Dermis microvascular lymphatic vessel endothelial cell (primary cell): ENCODE results near the gene VCP. TPM values are rescaled to one million over a fixed set of nuclear protein-coding genes. Genes with fewer than 3 reads are reported as not detected.

Experiments
- DNase-seq, 2 donors: peaks; one replicate each; pipeline versions ENCODE4 v3.0.0 to v3.0.0-alpha.2; 2010; ENCODE audit warnings: low read depth in 2 of 2
- total RNA-seq: library from RNA; depleted of rRNA; stranded (reverse); fragments of >200 nt; gene quantifications from 2 replicates; pipeline ENCODE4 v1.2.1, GENCODE V29; 2014

VCP gene
- total RNA-seq, result 509 and 563 TPM in 2 replicates

- peak; percentile 97 to 99 for DNase-seq
These were observed at the start of gene VCP for GRCh38 chr9:35072461-35073278. TSS of gene VCP (minus strand) at chr9:35072625. CDS start at chr9:35072353, 272 bp downstream.

DNA sequence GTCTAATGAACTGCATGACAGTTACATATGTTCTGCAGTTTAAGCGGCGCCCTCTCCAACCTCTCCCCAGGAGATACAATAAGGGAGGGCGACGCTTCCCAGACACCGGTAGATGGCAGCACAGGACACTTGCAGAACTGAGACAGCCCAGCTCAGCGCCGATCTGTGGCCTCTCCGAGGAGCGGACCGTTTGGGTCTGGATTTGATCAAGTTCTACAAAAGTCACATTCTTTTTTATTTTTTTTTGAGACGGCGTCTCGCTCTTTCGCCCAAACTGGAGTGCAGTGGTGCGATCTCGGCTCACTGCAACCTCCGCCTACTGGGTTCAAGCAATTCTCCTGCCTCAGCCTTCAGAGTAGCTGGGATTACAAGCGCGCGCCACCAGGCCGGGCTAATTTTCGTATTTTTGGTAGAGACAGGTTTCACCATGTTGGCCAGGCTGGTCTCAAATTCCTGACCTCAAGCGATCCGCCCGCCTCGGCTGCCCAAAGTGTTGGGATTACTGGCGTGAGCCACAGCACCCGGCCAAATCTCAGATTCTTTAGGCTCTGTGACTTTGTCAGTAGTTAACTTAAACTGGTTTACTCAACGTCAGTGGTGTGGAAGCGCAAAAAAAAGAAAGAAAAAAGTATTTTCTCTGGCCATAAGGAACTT, 44.6 kb upstream of the VCP start:
- peak; percentile 80 to 93 for DNase-seq

GRCh38 chr9:35116539-35116897, 44.1 kb upstream of the VCP start:
- no peak for DNase-seq

DNA sequence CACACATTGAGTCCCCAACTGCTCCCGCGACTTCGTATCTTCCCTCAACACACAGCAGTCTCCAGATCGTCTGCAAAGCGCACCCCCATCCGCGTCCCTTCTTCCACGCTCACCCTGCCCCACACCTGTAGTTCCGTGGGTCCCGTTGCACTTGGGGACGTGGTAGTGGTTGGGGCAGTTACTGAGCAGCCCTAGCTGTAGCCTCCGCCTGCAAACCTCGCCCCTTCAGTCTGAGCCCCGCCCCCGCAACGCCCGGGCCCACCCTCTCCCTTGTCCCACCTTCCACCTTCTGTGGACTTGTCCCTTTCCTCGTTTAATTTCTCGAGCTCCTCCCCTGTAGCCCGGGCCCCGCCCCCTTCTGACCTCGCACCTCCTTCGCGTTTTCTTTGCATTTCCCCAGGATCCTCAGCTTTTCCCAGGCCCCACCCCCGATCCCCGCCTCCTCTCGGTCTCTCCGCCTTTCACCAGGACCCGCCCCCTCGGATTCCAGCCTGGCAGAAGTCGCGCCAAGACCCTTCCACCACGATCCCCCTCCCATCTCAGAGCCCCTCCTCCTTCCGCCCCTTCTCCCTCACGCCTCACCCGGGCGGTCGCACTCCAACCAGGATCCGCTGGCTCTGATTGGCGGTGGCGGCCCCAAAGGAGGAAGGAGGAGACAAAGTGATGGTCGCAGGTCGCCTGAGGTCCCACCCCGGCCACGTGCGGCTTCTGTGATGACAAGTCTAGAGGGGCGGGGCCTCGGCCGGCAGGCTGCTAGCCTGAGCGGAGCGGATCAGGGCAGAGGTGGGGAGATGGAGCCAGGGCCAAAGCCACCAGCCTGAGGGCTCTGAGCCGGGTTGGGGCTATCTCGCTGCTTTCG, 43.5 kb upstream of the VCP start, which contains the start of gene ATOSB:
Gene ATOSB (minus strand): TSS at position 183 of the 859 bp plus-strand sequence. CDS start 7,588 bp downstream, outside the sequence.
- peak; percentile 81 to 96 for DNase-seq

GRCh38 chr9:35114840-35115628, 42.6 kb upstream of the VCP start:
- peak in 1 of 2 donors; percentile 53 for DNase-seq

GRCh38 chr9:35114113-35114839, 41.9 kb upstream of the VCP start:
- DNase-seq, result peak in 1 of 2 donors; percentile 91

- DNase-seq, result peak in 1 of 2 donors; percentile 60
These were observed 40.0 kb upstream of the VCP start for GRCh38 chr9:35112257-35113020.

GRCh38 chr9:35111001-35111933, 38.8 kb upstream of the VCP start:
- DNase-seq, result peak; percentile 97 to 99

DNA sequence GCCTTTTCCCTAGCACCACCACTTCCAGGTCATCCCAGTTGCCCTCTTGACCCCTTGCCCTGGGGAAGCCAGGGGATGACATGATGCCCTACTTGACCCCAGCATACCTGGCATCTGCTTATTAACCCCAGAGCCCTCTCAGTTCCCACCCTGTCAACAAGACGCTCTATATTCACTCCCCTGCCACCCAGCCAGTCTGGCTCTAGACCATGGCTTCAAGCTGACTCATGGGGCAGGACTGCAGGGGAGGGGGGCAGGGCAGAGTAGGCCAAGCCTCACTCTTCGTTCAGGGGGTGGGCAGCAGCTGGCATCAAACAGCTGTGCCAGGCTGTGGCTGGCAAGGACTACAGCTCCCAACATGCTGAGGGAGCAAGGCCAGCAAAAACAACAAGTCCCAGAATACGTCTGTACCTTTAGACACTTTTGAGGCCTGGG, 37.9 kb upstream of the VCP start:
- peak in 1 of 2 donors; percentile 81 for DNase-seq

DNA sequence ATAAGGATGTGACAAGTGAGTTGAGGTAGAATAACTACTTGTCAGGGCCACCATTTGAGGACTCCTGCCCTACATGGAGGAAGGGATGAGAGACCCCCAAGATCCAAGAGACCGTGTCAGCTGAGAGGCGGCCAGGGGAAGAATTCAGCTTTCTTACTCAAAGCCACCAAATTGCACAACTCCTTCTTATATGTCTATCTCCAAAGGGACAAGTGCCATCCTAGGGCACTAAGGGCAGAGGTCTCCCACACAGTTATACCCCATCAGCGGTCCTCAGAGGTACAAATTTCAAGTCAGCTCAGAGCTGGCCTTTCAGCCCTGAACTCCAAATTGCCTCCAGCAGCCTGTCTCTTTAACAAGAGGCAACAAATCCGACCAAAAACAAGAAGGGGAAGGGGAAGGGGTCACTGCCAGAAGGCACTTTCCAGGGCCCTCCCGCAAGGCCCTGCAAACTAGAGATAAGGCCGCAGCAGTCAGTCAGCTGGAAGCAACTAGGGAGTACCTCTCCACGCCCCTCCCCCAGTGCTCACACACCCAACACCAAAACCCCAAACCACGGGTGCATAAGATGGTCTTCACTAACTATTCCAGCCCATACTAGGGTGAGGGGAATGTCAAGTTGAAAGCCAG, 36.6 kb upstream of the VCP start:
- no peak for DNase-seq

DNA sequence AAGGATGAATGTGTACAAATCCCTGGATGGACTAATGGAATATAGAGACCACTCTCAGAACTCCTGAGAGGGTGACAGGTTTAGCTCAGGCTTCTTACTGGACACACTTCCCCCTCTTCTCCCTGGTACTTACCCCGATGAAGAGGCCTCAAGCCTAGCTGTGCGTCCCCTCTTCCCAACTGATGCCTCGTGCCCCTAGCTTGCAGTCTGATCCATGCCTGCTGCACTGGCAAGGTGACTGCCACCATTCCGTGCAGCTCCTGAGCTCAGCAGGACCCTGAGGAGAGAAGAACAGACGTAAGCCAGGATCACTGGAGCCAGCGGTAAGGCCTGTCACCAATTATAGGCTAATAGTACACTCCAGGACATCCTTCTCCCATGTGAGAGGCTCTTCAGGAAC, 36.0 kb upstream of the VCP start:
- no peak for DNase-seq

DNA sequence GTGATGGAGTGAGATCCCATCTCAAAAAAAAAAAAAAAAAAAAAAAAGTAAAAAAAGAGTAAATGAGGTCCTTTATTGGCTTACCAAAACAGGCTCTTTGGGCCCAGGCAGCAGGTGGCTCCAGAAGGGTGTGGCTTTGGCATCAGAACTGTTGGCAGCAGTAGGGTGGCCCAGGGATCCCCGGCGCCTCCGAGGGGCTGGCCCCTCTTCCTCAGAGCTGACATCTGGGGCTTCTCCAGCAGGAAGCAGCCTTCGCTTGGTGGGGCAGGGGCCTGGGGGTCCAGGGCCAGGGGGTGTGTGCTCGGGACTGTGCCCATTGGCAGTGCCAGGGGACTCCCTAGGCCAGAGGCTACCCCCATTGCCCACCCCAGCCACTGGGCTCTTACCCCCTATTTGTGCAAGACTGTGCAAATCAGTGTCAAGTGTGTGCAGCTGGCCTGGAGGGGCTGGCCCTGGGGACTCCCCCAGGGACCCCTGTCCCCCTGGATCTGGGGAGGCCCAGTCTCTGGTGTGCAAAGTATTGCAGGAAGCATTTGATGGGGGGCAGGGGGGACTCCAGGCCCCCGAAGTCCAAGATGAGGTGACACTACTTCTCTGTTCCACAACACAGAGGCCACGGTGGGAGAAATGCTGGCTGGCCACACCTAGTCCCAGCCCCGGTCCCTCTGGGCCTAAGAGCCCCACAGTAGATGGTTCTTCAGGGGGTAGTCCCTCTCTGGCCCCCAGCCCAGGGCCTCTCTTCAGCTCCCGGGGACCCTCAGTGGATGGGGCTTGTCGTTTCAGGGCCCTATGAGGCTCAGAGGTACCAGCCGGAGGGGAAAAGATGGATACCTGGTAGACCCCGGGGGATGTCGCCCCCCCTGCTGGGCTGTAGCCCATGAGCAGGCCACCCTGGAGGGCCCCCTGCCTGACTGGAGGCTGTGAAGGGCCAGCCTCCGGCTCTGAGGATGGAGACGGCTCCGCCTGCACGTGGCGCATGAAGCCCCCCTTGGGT, 35.2 kb upstream of the VCP start:
- DNase-seq, result no peak

DNA sequence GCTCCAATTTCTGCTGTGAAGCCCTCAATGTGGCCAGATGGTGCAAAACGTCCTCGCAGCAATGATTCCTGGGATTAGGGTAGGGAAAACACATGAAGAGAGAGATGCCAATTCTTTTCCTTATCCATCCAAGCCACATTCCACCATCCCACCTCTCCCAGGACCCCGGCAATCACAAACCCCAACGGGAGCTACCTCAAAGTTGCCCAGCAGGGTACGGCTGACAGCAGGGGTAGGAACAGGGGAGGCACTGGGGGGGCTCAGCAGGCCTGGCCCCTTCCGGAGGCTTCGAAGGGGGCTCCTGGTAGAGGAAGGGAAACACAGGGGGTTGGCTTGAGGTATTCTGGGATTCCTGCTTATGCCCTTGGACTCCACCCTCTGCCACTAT, 33.9 kb upstream of the VCP start:
- DNase-seq, result no peak

GRCh38 chr9:35105571-35106342, 33.3 kb upstream of the VCP start:
- no peak for DNase-seq

DNA sequence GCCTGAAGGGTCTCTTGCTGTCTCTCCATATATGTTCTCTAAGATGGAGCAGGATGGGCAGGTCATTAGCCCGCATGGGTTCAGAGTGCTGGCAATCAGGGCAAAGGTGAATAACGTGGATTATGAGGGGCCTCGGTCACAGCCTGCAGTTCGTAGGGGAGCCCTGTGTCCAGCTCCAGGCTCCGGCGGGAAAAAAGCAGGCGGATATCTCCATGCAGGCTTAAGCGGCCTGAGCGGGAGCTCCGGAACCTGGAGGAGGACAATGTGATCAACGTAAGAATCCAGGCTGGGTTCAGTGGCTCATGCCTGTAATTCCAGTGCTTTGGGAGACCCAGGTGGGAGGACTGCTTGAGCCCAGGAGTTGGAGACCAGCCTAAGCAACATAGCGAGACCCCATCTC, 32.7 kb upstream of the VCP start:
- no peak for DNase-seq

- no peak for DNase-seq
These were observed 32.2 kb upstream of the VCP start for GRCh38 chr9:35104586-35104985.
